Prostate gland (tissue), 2 donors: ENCODE data around the gene TBC1D14.

Experiments
- CTCF ChIP-seq, 4 experiments: fragments of 200-600 bp in 2 of 4; fragments of 450-650 bp in 2 of 4; sonication (generic) in 2 of 4; IDR thresholded peaks; 1 replicate in 3 of 4; 2 replicates in 1 of 4; pipeline ENCODE4 v1.5.1; 2016 to 2019; ENCODE audit warnings: antibody characterized with exemption in 4 of 4, mild to moderate bottlenecking in 2 of 4, moderate library complexity in 2 of 4
- POLR2A ChIP-seq: fragments of 450-650 bp; IDR thresholded peaks from one replicate; pipeline ENCODE4 v1.6.1; 2016; ENCODE audit warnings: antibody characterized with exemption, mild to moderate bottlenecking

GRCh38 chr4:7055111-7055989 lies 145.7 kb downstream of the TBC1D14 start:
- TF ChIP-seq CTCF (IDR thresholded peaks at IDR 0.05) (no peak), POLR2A (no peak)
